HL-60 (cell line): ENCODE data around the gene SMAD7.

Experiments used
- DNase-seq, 2 experiments: peaks; one replicate each; pipeline ENCODE4 v3.0.0-alpha.2; 2010 to 2020; ENCODE audit warnings: low read depth in 1 of 2, low spot score in 1 of 2
- H3K27ac ChIP-seq: fragments of 250-450 bp; sonication (Bioruptor Pico); replicated peaks from 2 replicates; pipeline ENCODE4 v1.5.1; 2020; ENCODE audit warnings: mild to moderate bottlenecking, moderate library complexity
- H3K27me3 ChIP-seq: fragments of 250-450 bp; sonication (Bioruptor Pico); 2 replicates; pipeline ENCODE4 v1.5.1; 2021; ENCODE audit warnings: mild to moderate bottlenecking, moderate library complexity; ENCODE audit not compliant: insufficient read depth, poor library complexity, severe bottlenecking
- H3K4me3 ChIP-seq: replicated peaks from 2 replicates; pipeline ENCODE4 v1.5.1; 2011; ENCODE audit warnings: mild to moderate bottlenecking, control low read depth, low read length; ENCODE audit not compliant: insufficient read depth
- CTCF ChIP-seq: IDR thresholded peaks from one replicate; pipeline ENCODE4 v1.5.1; 2011; ENCODE audit warnings: low read length, control low read depth, inconsistent platforms; ENCODE audit not compliant: insufficient read depth
- GABPA ChIP-seq: IDR thresholded peaks from 2 replicates; pipeline ENCODE4 v1.6.1; 2012; ENCODE audit warnings: low read depth
- POLR2AphosphoS5 ChIP-seq: IDR thresholded peaks from 2 replicates; pipeline ENCODE4 v1.6.1; 2012; ENCODE audit warnings: low read depth
- REST ChIP-seq: IDR thresholded peaks from 2 replicates; pipeline ENCODE4 v1.6.1; 2012; ENCODE audit warnings: low read depth; ENCODE audit not compliant: insufficient replicate concordance
- SPI1 ChIP-seq: IDR thresholded peaks from 2 replicates; pipeline ENCODE4 v1.6.1; 2012; ENCODE audit warnings: low read depth, mild to moderate bottlenecking, borderline replicate concordance

The SMAD7 gene

DNA sequence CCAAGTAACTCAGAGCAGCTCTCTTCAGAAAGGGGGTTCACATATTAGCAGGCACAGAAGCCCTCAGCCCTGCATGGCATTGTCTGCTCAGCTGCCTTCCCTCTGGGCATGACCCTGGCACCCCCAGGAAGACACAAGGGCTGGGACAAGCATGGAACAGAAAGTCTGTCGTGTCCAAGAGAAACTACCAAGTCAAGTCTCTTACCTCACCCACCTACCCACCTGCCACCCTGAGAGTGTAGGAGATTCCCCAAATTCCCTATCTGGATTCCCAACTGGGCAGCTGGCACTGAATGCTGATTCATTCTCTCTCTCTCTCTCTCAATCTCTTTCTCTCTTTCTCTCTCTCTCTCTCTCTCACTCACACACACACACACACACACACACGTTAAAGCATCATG is 21.6 kb downstream of the SMAD7 start:
- H3K27ac ChIP-seq: peak overlapping the region; percentile 34
- no peak for TF ChIP-seq GABPA
- no peak for TF ChIP-seq REST
- no peak for TF ChIP-seq CTCF
- no peak for TF ChIP-seq POLR2AphosphoS5

GRCh38 chr18:48928787-48929186 is 22.0 kb downstream of the SMAD7 start:
- peak in 1 of 2 experiments; percentile 81 for DNase-seq
- H3K4me3 ChIP-seq: no peak overlapping the region
- H3K27ac ChIP-seq: peak overlapping the region; percentile 34
- TF ChIP-seq CTCF (no peak), POLR2AphosphoS5 (peak; percentile 15; the same call in 1 of the 2 replicates), REST (no peak), GABPA (no peak)
- no peaks in the 10 kb centered on the region for H3K27me3 ChIP-seq

More for the DNA sequence above, 21.6 kb downstream of the SMAD7 start:
- DNase-seq: no peak
- no peaks in the 10 kb centered on the region for H3K27me3 ChIP-seq
- H3K4me3 ChIP-seq: no peak overlapping the region

DNA sequence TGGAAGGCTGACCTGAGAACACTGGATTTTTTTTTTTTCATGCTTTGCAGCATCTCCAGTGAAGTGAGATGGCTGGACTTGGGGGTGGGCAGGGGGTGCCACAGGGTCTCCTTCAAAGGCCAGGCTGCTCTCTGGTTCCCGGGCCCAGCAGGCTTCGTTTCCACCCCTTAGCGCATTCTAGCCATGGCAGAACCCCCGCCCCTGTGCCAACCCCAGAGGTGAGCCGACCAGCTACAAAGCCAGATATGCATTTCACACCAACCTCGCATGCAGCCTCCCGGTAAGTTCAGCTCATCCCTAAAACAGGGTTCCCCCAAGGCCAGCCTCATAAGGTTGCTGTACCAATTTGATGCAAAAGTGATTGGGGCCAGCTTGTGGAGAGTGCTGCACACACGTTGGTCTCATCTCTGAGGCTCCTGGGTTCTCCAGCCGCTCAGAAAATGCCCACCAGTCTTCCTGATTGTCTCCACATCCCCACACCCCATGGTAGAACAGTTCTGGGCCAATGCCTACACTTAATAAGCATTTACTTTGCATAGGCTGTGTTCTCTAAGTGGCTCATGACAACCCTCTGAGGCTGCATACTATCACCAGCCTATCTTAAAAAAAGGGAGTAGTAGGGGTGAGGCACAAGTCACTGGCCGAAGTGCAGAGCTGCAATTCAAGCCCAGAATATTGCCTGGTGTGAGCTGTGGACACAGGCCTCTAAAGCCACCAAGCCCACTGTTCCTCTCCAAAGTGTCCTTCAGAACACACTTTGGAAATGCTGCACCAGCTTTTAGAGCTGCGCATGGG is 23.3 kb downstream of the SMAD7 start:
- no peak for TF ChIP-seq POLR2AphosphoS5
- no peak for TF ChIP-seq GABPA
- TF ChIP-seq SPI1: no peak
- no peak for TF ChIP-seq REST
- no peak for TF ChIP-seq CTCF
- DNase-seq: no peak
- Histone ChIP-seq H3K27ac (no peak overlapping the region), H3K4me3 (no peak overlapping the region), H3K27me3 (no peaks in the 10 kb centered on the region)
